GM18511 (cell line): ENCODE data around the gene PRSS57.
"Not testable (repeated sequence)": the region's sequence is repeated elsewhere in the genome, so short reads cannot be mapped to it uniquely, and the experiment has no call there.

ENCODE experiments used
- ATAC-seq: cut with Tn5 transposase; IDR thresholded peaks from one replicate; pipeline ENCODE4 v1.9.1; 2021; ENCODE audit warnings: mild to moderate bottlenecking, moderate library complexity; ENCODE audit not compliant: unreplicated experiment

The PRSS57 gene

DNA sequence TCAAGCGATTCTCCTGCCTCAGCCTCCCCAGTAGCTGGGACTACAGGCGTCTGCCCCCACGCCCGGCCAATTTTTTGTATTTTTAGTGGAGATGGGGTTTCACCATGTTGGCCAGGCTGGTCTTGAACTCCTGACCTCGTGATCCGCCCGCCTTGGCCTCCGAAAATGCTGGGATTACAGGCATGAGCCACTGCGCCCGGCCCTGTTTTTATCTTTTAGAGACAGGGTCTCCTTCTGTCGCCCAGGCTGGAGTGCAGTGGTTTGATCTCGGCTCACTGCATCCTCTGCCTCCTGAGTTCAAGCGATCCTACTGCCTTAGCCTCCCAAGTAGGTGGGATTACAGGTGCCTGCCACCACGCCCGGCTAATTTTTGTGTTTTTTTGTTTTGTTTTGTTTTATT, 3.3 kb upstream of the PRSS57 start:
- not testable (repeated sequence) for ATAC-seq

DNA sequence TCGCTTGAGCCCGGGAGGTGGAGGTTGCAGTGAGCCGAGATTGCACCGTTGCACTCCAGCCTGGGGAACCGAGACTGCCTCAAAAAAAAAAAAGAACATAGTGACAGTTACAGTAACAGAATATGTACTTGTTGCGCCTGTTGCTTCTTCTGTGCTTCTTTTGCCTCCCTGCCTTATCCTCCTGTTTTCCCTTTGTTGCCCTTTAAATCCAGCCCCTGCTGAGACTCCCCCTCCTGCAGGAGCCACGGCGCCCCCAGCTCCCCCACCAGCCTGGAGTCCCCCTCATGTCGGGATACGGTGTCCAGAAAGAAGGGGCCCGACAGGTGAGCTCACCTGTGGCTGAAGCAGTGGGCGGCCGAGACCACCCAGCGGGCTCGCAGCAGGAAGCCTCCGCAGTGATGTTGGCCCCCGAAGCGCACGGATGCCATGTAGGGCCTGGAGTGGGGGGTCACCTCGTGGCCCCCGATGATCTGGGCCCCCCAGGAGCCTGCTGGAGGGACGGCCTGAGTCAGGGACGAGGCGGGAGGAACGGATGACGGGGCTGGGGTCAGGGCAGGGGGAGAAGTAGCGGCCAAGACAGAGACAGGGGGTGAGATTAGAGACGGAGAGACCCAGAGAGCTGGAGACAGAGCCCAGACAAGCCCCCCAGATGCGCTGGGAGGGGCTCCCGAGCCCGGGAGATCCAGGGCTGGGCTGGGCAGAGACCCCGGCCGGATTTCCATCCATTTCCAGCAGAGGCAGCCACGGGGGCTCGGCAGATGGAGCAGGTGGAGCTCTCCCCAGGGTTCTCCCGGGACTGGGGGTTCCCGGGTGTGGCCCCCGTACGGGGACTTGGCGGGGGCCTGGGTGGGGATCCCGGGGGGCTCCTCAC, 536 bp downstream of the PRSS57 start:
- ATAC-seq, result no peak

DNA sequence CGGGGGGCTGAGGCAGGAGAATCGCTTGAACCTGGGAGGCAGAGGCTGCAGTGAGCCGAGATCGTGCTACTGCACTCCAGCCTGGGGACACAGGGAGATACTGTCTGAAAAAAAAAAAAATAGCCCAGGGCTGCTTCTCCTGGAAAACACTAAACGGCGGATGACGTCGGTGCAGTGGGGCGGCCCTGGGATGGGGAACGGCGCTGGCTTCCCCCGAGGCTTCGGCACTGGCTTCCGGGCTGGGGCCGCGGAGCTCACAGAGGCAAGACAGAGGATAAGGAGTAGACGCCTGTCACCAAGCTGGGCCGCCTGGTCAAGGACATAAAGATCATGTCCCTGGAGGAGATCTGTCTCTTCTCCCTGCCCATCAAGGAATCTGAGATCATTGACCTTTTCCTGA, 5.0 kb downstream of the PRSS57 start:
- no peak for ATAC-seq

DNA sequence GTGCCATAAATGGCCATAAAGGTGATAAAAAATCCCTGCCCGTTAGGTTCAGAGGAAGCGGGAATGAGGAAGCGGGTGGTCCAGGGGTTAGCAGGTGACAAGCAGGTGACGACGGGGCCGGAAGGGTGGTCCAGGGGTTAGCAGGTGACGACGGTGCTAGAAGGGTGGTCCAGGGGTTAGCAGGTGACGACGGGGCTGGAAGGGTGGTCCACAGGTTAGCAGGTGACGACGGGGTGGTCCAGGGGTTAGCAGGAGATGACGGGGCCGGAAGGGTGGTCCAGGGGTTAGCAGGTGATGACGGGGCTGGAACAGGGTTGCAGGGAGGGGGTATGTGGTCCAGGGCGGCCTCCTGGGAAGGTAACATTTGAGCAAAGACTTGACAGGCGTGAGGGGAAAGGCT, 6.3 kb downstream of the PRSS57 start:
- no peak for ATAC-seq

GRCh38 chr19:688214-688613, 7.0 kb downstream of the PRSS57 start:
- no peak for ATAC-seq

DNA sequence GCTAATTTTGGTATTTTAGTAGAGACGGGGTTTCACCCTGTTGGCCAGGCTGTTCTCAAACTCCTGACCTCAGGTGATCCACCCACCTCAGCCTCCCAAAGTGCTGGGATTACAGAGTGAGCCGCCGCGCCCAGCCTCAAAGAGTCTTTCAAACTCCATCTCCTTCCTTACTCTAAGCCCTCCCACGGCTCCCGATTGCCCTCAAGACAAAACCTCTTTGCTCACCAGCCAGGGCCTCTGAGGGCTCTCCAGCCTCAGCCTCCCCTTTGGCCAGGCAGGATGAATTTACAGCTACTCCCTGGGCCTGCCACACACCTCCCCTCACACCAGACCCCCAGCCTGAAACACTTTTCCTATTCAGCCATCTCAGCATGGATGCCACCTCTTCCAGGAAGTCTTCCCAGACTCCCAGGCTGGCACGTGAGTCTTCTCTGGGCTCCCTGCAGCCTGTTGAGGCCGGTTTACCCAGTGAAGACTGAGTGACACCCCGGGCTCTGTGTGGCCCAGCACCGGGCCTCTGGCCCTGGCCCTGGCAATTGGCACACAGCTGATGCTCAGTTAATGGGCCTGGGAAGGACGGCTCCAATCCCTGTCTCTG, 7.6 kb downstream of the PRSS57 start:
- no peak for ATAC-seq

GRCh38 chr19:686589-687297, 8.5 kb downstream of the PRSS57 start:
- ATAC-seq, result no peak

DNA sequence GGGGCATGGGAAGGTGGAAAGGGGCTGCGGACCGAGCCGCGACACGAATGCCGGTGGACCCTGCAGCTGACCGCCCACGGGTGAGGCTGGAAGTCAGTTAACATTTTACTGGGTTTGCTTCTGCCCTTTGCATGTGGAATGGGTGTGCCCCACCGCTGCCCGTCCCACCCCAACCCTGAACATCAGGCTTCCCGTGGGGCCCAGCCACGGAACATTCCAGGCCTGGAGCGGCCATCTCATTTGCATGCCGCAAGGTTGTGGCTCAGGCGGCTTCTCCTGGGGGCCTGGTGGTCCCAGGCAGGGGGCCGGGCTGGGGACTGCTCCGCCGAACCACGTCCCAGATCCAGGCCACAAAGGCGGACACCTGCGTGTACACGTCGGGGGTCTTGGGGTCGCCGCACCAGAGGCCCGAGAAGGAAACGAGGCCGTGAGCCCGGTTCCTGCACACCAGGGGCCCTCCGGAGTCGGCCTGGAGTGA, 9.8 kb downstream of the PRSS57 start:
- ATAC-seq, result no peak

- ATAC-seq, result no peak
Observed at GRCh38 chr19:682678-683320, 12.5 kb downstream of the PRSS57 start.

DNA sequence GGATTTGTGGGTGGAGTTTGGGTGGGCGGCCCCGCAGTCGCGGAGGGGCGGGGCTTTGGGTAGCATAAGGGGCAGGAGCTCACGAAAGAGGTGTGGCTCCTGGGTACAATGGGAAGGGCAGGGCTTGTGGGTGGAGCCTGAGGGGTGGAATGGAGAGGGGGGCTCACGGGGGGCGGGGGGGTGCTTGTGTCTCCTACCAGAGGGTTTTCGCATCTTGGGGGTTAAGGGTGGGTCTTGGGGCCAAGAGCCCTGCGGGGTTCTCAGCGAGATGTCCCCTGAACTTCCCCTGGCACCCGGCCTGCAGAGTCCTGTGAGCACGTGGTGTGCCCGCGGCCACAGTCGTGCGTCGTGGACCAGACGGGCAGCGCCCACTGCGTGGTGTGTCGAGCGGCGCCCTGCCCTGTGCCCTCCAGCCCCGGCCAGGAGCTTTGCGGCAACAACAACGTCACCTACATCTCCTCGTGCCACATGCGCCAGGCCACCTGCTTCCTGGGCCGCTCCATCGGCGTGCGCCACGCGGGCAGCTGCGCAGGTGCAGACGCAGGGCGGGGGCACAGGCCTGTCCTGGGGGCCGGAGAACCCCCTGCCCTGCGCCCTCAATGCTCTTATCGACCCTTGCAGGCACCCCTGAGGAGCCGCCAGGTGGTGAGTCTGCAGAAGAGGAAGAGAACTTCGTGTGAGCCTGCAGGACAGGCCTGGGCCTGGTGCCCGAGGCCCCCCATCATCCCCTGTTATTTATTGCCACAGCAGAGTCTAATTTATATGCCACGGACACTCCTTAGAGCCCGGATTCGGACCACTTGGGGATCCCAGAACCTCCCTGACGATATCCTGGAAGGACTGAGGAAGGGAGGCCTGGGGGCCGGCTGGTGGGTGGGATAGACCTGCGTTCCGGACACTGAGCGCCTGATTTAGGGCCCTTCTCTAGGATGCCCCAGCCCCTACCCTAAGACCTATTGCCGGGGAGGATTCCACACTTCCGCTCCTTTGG, 13.9 kb downstream of the PRSS57 start:
- no peak for ATAC-seq

- peak; percentile 79 for ATAC-seq
Observed at GRCh38 chr19:680287-681028, 14.8 kb downstream of the PRSS57 start.

DNA sequence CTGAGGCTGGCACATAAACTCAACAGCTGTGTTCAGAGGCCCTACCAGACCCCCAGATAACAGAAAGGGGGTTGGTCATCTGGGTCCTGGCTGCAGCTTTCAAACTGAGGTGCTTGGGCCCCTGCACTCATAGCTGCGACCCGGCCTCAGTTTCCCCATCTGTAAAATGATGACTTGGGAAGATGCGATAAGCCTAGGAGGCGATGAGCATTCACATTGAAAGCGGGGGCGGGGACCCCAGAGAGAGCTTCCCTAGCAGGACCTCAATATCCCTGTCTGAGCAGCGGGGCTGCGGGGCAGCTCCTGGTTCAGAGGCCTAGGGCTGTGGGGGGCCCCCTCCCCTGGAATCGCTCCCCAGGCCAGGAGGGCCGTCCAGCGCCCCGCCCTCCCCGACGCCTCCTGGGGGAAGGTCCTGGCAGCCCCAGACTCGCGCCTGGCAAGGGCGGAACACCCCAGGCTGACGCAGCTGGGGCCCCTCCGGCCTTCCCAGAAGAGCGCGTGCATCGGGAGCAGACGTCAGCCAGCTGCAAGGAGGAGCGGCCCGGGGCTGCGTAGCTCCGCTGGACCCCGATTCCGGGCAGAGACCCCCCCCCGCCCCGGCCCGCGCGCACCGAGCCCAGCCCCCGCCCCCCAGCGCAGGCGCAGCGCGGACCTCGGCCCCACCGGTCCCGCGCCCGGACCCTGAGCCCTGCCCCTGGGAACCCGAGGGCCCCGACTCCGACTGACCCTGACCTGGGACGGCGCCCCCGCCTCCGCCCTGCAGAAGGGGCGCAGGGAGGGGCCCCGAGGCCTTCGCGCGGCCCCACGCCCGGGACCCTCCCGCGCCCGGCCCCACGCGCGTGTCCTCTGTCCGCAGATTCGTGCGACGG, 15.6 kb downstream of the PRSS57 start:
- no peak for ATAC-seq

GRCh38 chr19:678791-679388, 16.4 kb downstream of the PRSS57 start:
- no peak for ATAC-seq

GRCh38 chr19:677601-678436, 17.4 kb downstream of the PRSS57 start:
- ATAC-seq, result no peak

DNA sequence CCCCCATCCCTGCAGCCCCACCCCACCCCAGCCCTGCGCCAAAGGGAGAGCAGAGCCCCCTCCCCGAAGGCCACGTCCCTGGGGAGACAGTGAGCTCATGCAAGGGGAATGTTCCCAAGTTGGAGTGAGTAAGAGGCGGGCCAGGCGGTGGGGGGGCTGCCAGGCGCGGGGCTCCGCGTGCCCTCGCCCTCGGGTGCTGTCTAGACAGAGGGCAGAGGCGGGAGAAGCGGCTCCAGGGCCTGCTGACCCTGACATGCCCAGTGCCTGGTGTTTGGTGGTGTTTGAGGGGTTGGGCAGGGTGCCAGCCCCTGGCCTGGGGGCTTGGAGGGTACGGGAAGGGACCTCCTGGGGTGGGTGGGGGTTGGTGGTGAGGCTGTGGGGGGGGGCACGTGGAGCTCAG, 18.1 kb downstream of the PRSS57 start:
- ATAC-seq, result no peak

DNA sequence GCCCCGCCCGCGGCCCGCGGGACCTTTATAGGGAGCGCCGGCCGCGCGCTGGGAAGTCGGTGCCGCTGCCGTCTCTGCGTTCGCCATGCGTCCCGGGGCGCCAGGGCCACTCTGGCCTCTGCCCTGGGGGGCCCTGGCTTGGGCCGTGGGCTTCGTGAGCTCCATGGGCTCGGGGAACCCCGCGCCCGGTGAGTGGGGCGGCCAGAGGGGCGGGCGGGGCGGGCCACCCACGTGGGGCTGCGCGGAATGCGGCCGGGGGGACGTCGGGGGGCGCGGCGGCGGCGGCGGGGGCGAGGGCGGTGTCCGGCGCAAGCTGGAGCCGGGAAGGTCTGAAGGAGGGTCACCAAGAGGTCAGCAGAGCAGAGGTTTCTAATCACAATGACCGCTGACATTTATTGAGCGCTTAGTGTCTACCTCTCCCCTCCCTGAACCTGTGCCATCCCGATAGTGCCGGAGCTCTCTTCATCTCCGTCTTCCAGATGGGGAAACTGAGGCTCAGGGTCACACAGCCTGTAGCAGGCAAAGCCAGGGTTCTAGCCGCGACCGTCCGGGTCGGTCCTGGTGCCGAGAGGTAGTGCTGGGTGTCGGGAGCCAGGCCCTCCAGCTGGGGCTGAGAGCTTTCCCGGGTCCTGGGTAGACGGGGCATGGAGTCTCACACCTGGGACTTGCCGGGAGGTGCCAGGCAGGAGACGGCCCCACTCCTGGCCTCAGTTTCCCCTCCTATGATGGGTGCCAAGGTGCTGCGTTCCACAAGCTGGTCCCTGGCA, 18.7 kb downstream of the PRSS57 start, which contains the start of gene FSTL3:
TSS of gene FSTL3 (plus strand) at position 54 of the 767 bp plus-strand sequence. CDS start at position 86, 32 bp downstream.
- no peak for ATAC-seq
